ACHN (cell line): Measurements from ENCODE around the gene MCCD1.
A peak's percentile ranks its signal among the peaks of the same experiment; 100 is the strongest.
"Not testable (repeated sequence)": the region's sequence is repeated elsewhere in the genome, so short reads cannot be mapped to it uniquely, and the experiment has no call there.

Source experiments
- DNase-seq: peaks from one replicate; pipeline ENCODE4 v3.0.0-alpha.2; 2015
- in situ Hi-C: cut with HindIII; loops from 2 replicates; pipeline ENCODE4 v1.10.0; 2017; ENCODE audit warnings: low sequenced_read_pairs, low pct_ligation_motif_present, low pct_unique_long_range_greater_than_20kb

Gene MCCD1

DNA sequence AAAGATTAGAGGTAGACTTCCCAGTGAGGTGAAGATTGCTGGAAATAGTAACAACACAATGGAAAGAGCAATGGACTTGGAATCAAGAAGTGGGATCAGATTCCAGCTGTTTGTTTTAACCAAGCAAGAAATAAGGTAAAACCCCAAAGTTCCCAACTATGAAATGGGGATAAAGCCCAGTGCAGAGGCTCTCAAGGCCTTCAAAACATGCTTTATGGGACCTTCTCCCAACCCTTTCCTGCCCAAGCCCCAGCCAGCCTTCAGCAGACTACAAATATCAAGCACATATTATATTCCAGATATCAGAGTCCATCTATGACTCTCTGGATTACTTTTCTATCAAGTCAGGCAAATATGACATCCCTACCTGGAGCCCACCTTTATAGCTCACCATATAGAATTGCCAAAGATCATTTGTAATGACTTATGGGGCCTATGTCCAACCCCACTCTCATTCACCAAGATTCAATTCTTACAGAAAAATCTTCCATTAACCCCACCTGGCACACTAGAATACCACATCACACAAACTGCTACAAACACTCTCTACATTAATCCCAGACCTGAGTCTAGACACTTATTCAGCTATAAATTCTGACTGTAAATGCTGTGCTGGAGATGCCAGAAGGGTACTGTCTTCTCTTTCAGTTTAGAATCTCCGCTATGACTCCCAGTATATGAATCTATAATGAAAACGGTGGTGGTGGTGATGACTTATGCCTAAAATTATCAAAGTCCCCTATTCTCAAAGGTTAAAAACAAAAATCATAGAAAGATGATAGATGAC, 7.0 kb downstream of the MCCD1 start:
- DNase-seq, result no peak
- in situ Hi-C loops, result no loop called here

DNA sequence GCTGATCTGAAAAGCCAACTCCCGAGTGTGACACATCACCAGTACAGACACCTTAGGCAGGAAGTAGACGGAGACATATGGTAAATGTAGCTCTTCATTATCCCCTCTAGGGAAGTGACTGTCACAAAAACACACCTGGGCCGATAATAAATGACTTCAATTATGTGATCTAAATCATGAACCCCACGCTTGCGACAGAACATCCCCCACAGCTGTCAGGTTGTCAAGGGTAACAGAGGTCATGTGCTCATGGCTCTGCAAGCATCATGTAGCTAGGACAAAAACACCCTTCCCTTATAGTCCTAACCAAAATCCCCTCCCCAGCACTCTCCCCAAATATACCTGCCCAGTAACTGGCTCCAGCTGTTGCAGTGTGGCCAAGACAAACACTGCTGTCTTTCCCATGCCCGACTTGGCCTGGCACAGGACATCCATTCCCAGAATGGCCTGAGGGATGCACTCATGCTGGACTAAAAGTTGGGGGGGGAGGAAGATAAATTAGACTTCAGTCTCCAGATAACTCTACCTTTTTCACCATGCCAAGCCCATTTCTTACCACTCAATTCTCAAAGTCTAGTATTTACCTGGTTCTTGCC, 10.1 kb downstream of the MCCD1 start:
- no peak for DNase-seq
- in situ Hi-C loops, result no loop called here

- in situ Hi-C loops, result no loop called here
Observed at GRCh38 chr6:31540640-31541039, 11.9 kb downstream of the MCCD1 start.

DNA sequence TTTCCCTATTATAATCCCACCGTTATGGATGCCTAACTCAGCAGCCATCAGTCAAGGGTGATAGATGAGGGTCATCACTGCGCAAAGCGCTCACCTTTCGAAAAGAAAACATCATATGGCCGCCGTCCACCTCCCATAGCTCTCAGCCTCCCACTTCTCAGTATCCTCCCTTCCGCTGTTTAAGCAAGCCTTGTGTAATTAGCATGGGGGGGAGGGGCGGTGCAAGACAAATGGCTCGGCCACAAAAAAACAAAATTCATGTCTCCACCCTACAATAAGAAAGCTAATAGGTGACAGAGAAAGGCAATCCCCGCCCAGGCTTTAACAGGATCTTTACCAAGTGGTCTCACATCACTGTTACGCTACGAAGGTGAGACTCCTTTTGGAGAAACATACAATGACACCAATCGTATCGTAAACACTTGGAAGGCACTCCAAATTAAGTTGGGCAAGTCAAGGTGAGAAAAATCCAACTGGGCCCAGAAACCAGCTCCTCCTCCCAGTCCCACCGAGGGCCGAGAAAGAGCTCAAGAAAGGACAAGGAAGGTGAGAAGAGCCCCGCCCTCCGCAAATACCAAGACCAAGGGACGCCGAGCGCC, 12.4 kb downstream of the MCCD1 start:
- in situ Hi-C loops, result no loop called here

More at GRCh38 chr6:31540640-31541039, 11.9 kb downstream of the MCCD1 start:
- no peak for DNase-seq

DNA sequence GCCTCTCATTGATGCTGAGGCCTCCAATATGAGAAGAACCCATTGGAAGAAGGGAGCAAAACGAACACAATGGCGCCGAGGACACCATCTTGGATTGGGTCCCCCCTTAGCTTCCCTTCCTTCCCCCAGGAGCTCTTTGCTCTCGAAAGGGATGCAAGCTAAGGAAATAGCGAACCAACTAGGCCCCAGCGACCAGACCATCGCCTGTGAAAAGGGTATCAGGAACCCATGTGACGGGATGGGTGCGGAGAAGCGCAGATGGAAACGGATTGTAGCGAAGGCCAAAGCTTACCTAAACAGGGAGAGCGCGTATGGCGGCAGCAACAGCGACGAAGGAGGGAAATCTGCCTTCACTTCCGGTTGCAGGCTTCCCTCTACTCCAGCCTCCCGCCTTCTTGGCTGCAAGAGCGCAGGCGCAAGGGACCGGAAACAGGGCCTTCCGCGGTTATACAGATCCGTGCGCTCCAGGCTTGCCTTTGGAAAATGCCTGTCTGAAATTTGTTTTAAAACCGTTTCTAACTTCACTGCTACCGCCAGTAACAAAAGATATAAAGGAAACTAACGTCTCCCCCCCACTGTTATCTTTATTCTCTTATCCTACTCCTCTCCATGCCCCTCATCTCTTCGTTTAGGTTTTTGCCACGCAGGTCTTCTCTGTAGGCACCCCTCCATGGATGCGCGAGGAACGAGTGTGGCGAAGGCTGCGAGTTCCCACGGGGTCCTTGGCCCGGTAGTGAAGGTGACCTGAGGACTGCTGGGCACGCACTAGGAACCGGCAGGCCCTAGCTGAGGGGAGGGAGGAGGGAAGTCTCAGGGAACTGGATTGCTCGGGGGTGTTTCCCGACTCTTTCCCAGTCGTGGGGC, 13.1 kb downstream of the MCCD1 start, which contains the start of gene DDX39B:
DDX39B (minus strand) TSS at position 346 of the 864 bp plus-strand sequence. CDS start 1,471 bp downstream, outside the sequence.
- DNase-seq, result peak; percentile 95
- in situ Hi-C loops, result no loop called here

More for the DNA sequence above, 12.4 kb downstream of the MCCD1 start:
- DNase-seq, result peak; percentile 31

DNA sequence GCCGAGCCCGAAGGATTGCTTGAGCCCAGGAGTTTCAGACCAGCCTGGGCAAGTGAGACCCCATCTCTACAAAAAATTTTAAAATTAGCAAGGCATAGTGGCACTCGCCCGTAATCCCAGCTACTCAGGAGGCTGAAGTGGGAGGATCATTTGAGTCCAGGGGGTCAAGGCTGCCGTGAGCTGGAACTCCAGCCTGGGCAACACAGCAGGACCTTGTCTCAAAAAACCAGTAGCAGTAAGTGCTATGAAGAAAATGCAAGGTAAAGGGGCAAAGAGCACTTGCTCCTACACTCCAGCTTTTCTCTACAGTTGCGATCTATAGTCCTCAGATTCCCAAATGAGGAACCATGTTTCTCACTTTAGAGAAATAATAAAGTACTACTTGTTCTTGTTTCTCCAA, 14.9 kb downstream of the MCCD1 start:
- in situ Hi-C loops, result no loop called here
- no peak for DNase-seq

DNA sequence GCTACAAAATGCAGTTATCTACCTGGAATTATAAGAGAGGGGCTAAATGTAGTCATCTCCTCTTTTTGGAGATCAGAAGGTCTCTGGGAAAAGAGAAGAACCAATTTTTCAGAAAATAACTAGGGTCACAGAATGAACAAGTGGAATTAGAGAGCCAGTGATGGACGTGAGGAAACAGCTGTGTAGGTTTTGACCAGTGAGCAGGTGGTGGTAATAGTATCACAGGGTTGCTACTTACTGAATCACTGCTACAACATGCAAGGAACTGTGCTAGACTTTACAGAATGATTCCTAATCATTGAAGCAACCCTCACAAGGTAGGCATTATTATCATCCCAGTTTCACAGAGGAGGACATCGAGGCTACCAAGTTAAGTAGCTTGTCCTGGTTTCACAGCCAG, 15.9 kb downstream of the MCCD1 start:
- in situ Hi-C loops, result no loop called here
- DNase-seq, result no peak

DNA sequence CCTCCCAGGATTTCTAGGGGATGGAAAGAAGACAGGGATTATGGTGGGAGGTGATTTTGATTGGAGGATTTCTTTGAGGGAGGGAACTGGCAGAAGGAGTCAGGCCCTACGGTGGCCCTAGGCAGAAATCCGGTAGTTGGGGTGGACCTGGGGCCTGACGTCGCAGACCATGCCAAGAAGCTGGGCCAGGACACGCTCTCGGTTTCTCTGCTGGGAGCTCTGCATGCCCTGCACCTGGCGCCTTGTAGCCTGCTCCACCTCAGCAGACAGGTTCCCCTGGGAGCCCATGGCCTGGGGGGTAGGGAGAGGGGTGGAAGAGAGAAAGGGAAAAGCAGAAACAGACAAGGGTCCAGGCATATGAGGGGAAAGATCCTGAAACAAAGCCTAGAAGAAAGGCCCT, 16.5 kb downstream of the MCCD1 start:
- DNase-seq, result no peak

DNA sequence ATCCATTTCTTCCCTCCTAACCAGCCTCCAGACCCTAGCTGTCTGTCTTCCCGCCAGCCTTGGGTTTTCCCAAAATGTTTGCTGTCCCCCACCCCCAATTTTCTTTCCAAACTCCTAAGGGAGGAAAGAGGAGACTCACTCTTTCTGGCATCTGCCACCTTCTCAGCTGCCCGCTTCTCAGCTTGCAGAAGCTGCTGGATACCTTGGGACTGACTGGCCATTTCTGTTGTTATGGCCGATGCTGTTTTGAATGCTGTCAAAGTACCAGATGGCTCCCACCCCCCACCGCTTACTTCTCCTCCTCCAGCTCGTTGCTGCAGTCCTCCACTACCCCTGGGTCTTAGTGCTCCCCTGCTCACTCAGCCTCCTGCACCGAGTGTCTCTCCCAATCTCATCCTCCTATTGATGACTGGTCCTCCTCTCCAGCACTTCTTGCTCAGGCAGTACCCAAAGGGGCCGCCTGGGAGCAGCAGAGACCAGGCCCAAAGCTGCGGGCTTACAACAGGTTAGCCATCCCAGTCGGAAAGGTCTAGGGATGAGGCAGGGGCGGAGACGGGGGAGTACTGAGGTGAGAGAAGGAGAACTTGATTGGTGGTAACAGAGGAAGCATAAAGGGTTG, 17.7 kb downstream of the MCCD1 start, which contains the start of gene ATP6V1G2:
ATP6V1G2 (minus strand) TSS at position 270 of the 619 bp plus-strand sequence; CDS start at position 221, 49 bp downstream.
- in situ Hi-C loops, result no loop called here
- peak; percentile 84 for DNase-seq

More for the DNA sequence above, 16.5 kb downstream of the MCCD1 start:
- in situ Hi-C loops, result no loop called here

- in situ Hi-C loops, result no loop called here
Observed at GRCh38 chr6:31546958-31547726, 18.4 kb downstream of the MCCD1 start, which contains the start of gene NFKBIL1. Gene NFKBIL1, plus strand, starts transcription at chr6:31547608. Its CDS starts 87 bp downstream, at chr6:31547695.

DNA sequence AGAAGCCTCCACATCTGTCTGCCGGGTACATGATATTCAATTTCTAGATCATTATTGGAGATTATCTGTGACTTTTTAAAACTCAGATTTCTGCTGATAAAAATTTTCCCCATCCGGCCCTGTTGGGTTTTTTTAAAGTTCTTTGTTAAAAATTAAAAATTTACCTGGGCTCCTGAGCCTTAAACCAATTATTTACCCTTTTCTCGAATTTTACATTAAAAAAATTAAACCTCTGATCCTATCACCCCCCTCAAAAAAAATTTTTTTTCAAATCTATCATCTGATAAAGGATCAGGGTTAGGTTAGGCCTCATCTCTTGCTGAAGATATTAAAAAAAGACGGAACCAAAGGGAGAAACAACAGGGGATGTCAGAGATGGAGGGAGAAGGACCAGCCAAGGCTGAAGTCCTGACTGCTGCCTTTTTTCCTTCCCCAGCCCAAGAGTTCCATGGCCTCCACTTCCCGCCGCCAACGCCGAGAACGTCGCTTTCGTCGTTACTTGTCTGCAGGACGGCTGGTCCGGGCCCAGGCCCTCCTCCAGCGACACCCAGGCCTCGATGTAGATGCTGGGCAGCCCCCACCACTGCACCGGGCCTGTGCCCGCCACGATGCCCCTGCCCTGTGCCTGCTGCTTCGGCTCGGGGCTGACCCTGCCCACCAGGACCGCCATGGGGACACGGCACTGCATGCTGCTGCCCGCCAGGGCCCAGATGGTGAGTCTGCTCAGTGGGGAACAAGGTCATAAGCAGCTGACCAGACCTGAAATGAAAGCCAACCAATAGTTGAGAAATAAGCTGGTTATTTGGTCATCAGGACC, 19.2 kb downstream of the MCCD1 start:
- in situ Hi-C loops, result no loop called here
- no peak for DNase-seq

More at GRCh38 chr6:31546958-31547726, 18.4 kb downstream of the MCCD1 start, which contains the start of gene NFKBIL1:
- DNase-seq, result peak; percentile 95

DNA sequence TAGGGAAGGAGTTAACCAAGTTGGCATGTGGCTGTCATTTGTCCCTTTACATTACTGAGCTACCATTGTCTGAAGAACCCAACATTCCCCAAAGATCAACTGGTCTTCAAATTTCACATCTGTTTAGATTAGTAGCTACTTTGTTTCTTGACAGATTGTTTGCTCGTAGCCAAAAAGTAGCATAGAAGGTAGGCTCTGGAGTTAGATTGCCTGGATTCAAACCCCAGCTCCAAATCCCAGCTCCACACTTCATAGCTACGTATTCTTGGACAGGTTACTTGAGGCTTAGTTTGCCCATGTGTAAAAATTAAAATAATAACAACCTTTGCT, 19.7 kb downstream of the MCCD1 start:
- no peak for DNase-seq
- in situ Hi-C loops, result no loop called here

DNA sequence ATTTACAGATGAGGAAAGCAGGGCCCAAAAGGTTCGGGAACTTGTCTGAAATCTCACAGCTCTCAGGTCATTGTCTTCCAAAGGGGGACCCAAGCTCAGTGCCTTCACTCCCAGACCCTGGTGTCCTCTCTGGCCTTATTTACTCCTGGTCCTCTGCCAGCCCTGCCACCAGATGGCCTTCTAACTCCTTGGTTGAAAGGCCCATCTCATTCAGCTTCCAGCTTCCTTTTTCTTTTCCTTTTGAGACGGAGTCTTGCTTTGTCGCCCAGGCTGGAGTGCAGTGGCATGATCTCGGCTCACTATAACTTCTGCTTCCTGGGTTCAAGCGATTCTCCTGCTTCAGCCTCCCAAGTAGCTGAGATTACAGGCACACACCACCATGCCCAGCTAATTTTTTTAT, 22.6 kb downstream of the MCCD1 start:
- in situ Hi-C loops, result not testable (repeated sequence)
- peak; percentile 55 for DNase-seq

DNA sequence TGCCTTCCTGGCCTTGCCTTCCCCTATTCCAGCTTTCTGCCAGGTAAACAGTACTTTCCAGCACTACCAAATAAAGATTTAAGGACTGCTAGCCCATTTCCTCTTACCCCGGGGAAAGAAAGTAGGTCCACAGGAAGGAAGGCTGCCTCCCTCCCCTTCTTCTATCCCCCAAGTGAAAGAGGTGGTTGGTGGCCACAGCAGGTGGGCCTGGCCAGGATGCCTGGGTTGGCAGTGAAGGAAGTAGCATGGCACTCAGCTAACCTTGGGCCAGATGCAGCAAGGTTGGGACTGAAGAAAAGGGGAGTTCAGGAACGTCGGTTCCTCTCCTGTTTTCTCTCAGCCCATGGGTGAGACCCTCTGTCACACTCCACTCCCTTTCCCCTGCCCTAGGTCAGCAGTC, 27.5 kb downstream of the MCCD1 start:
- in situ Hi-C loops, result no loop called here

DNA sequence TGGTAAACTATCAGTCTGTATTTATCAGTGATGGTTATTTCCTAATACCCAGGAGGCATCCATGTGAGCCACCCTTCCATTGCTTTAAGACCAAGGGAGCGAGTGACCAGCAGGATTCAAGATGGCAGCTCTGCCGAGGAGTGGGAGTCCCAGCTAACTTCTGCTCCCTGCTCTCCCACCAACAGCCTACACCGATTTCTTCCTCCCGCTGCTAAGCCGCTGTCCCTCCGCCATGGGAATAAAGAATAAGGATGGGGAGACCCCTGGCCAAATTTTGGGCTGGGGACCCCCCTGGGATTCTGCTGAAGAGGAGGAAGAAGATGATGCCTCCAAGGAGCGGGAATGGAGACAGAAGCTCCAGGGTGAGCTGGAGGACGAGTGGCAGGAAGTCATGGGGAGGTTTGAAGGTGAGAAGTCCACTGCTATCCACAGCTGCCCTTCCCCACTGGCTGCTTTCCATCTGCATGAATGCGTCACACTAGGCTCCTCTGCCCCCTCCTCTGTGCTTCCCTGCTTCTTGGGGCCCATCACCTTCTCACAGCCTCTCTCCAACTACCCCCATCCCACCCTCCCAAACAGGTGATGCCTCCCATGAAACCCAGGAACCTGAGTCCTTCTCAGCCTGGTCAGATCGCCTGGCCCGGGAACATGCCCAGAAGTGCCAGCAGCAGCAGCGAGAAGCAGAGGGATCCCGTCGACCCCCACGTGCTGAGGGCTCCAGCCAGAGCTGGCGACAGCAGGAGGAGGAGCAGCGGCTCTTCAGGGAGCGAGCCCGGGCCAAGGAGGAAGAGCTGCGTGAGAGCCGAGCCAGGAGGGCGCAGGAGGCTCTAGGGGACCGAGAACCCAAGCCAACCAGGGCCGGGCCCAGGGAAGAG, 28.9 kb downstream of the MCCD1 start:
- no peak for DNase-seq
- in situ Hi-C loops, result no loop called here

More for the DNA sequence above, 27.5 kb downstream of the MCCD1 start:
- no peak for DNase-seq

- in situ Hi-C loops, result no loop called here
- DNase-seq, result no peak
Observed at GRCh38 chr6:31558318-31558625, 29.5 kb downstream of the MCCD1 start.
